Upper lobe of left lung (tissue), 4 donors: ENCODE results near the gene LYRM4.

Experiments
- CTCF ChIP-seq, 6 experiments: fragments of 450-650 bp in 4 of 6; fragments of 200-600 bp in 2 of 6; sonication (generic) in 2 of 6; IDR thresholded peaks; one replicate each; pipeline ENCODE4 v1.5.1; 2016 to 2019; ENCODE audit warnings: antibody characterized with exemption in 6 of 6
- EP300 ChIP-seq, 4 donors: sonication (generic); formaldehyde crosslinking; IDR thresholded peaks; one replicate each; pipeline ENCODE4 v1.5.1; 2017; ENCODE audit warnings: antibody characterized with exemption in 4 of 4, control low read depth in 2 of 4
- POLR2A ChIP-seq, 4 donors: fragments of 450-650 bp; IDR thresholded peaks; one replicate each; pipeline ENCODE4 v1.5.1; 2016 to 2017; ENCODE audit warnings: antibody characterized with exemption in 4 of 4, mild to moderate bottlenecking in 2 of 4
- POLR2AphosphoS5 ChIP-seq, 2 donors: sonication (generic); formaldehyde crosslinking; IDR thresholded peaks; one replicate each; pipeline ENCODE4 v1.5.1; 2017; ENCODE audit warnings: antibody characterized with exemption in 2 of 2

- TF ChIP-seq EP300 (IDR thresholded peaks at IDR 0.05), result no peak
- TF ChIP-seq CTCF (IDR thresholded peaks at IDR 0.05), result no peak
- no peak for TF ChIP-seq POLR2A (IDR thresholded peaks at IDR 0.05)
- TF ChIP-seq POLR2AphosphoS5 (IDR thresholded peaks at IDR 0.05), result no peak
These were observed 59.5 kb downstream of the LYRM4 start for GRCh38 chr6:5201271-5201670.
